ENCODE data around the gene JMJD1C.

DNA sequence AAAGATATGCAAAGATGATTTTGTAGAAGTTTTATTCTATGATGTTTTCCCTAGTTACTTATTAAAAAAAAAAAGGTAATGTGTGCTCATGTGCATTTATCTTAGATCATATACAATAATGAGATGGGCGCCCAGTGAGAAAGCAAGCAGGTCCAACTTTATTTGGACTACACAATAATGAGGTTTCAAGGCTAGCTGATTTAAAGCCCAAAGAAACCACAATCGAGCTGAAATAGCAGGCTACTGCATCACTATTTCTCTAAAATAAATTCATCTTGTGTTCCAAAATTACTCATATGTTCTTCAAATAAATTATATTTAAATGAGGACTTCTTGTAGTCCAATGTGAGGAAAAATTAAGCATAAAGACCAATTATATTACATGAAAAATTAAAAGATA, 110.1 kb downstream of the JMJD1C start:
- TF ChIP-seq CTCF (conservative IDR thresholded peaks at IDR 0.05): no peak
- TF ChIP-seq ZFX (IDR thresholded peaks at IDR 0.05): no peak

Measured in C4-2B (cell line).